HG02571 (cell line): ENCODE measurements around the gene CSMD2.

Experiments used
- ATAC-seq: cut with Tn5 transposase; IDR thresholded peaks from one replicate; pipeline ENCODE4 v1.9.1; 2021; ENCODE audit warnings: mild to moderate bottlenecking, moderate library complexity; ENCODE audit not compliant: unreplicated experiment

The CSMD2 gene

GRCh38 chr1:33908324-33908956, 256.6 kb downstream of the CSMD2 start:
- ATAC-seq = no peak

GRCh38 chr1:33906156-33906555, 258.9 kb downstream of the CSMD2 start:
- ATAC-seq = no peak

- ATAC-seq = no peak
Observed at GRCh38 chr1:33905241-33905640, 259.8 kb downstream of the CSMD2 start.

- ATAC-seq = peak; percentile 45
Observed at GRCh38 chr1:33903210-33903589, 261.8 kb downstream of the CSMD2 start.

- peak; percentile 78 for ATAC-seq
Observed at GRCh38 chr1:33902486-33903209, 262.4 kb downstream of the CSMD2 start.

GRCh38 chr1:33899746-33900145, 265.3 kb downstream of the CSMD2 start:
- ATAC-seq = no peak

GRCh38 chr1:33898881-33899280, 266.1 kb downstream of the CSMD2 start:
- ATAC-seq = no peak

GRCh38 chr1:33898406-33898805, 266.6 kb downstream of the CSMD2 start:
- no peak for ATAC-seq

GRCh38 chr1:33897092-33897725, 267.8 kb downstream of the CSMD2 start:
- ATAC-seq = no peak

- no peak for ATAC-seq
Observed at GRCh38 chr1:33895976-33896375, 269.1 kb downstream of the CSMD2 start.

GRCh38 chr1:33895396-33895795, 269.6 kb downstream of the CSMD2 start:
- no peak for ATAC-seq

- ATAC-seq = no peak
Observed at GRCh38 chr1:33893147-33893830, 271.7 kb downstream of the CSMD2 start.

- ATAC-seq = no peak
Observed at GRCh38 chr1:33886496-33886895, 278.5 kb downstream of the CSMD2 start.

- no peak for ATAC-seq
Observed at GRCh38 chr1:33880305-33880704, 284.7 kb downstream of the CSMD2 start.

- no peak for ATAC-seq
Observed at GRCh38 chr1:33878392-33878791, 286.6 kb downstream of the CSMD2 start.

GRCh38 chr1:33876970-33877650, 287.9 kb downstream of the CSMD2 start:
- ATAC-seq = no peak

GRCh38 chr1:33875862-33876261, 289.2 kb downstream of the CSMD2 start:
- ATAC-seq = no peak

GRCh38 chr1:33874636-33875035, 290.4 kb downstream of the CSMD2 start:
- ATAC-seq = no peak

- no peak for ATAC-seq
Observed at GRCh38 chr1:33872683-33873082, 292.3 kb downstream of the CSMD2 start.

- ATAC-seq = no peak
Observed at GRCh38 chr1:33872275-33872674, 292.8 kb downstream of the CSMD2 start.

GRCh38 chr1:33867684-33868083, 297.3 kb downstream of the CSMD2 start:
- ATAC-seq = no peak
